Measurements from ENCODE around the gene SERPINB8. TPM values are rescaled to one million over a fixed set of nuclear protein-coding genes. Genes with fewer than 3 reads are reported as not detected.

The SERPINB8 gene
- total and polyA plus RNA-seq, 2 of the 13 experiments (the other 11 are each of a cell fraction or from before 2014, with no cell fraction given) = 0.95 to 2.2 TPM

DNA sequence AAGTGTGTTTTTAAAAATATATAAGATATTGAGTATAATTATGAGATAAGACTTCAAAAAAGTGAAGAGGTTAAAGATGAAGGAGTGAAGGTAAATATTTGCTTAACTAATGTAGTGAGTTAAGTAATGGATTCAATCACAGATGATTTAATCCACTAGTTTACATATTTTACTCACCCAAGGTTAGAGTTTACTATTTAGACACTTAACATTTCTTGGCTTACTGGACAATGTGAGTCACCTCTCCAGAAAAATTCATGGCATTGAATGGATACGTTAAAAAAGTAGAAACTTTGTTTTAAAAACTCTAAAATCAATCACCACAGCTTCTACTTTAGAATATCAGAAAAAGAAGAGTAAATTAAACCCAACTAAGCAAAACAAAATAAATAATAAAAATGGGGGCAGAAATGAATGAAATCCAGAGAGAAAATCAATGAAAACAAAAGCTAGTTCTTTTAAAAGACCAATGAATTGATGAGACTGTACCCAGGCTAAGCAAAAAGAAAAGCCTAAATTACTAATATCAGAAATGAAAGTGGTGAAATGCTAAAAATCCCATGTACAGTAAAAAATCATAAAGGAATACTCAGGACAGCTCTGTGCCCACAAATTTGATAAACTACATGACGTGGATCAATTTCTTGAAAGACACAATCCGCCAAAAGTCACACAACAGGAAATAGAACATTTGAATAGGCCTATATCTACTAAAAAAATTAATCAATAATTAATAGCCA is 22.7 kb upstream of the SERPINB8 start:
- no peaks in the 10 kb centered on the region for H4K20me1 ChIP-seq (ENCODE audit: insufficient read depth, low read length)
- ChIA-PET CTCF (ENCODE audit: low intra/inter-chr PET ratio, low total read pairs) (no interaction called here), POLR2A (no interaction called here)
- no peak for FAIRE-seq
- H3K9me3 ChIP-seq (ENCODE audit: low read length) = no peaks in the 10 kb centered on the region
- no peaks in the 10 kb centered on the region for H3K4me1 ChIP-seq (ENCODE audit: insufficient read depth, low read length)
- H3K27me3 ChIP-seq (ENCODE audit: control insufficient read depth in 1 of 2, insufficient read depth in 2 of 2, low read length in 2 of 2) = no peaks in the 10 kb centered on the region
- H3K36me3 ChIP-seq (replicated peaks in 1 of 2; ENCODE audit: control insufficient read depth in 1 of 2, insufficient read depth in 2 of 2, low read length in 2 of 2) = no peaks in the 10 kb centered on the region
- no peak for ATAC-seq
- DNase-seq (ENCODE audit: low spot score) = no peak
- no peak overlapping the region for H3K4me3 ChIP-seq (replicated peaks in 1 of 3; ENCODE audit: insufficient read depth in 1 of 3, low read depth in 2 of 3, low read length in 3 of 3)
- 1% methylated on average over 3 of the region's 3 CpGs for WGBS (ENCODE audit: low lambda C conversion rate)
- in situ Hi-C loops (cut with HindIII; ENCODE audit: extremely low pct_ligation_motif_present, low pct_unique_long_range_greater_than_20kb) (no loop called here), intact Hi-C loops (cut with micrococcal nuclease; ENCODE audit: unreplicated experiment) (no loop called here)
- no TSS peak for BruUV-seq (replicated peaks)
- H3K9ac ChIP-seq (ENCODE audit: insufficient read depth, low read depth, low read length) = no peak overlapping the region
- H3K4me2 ChIP-seq (ENCODE audit: low read depth, low read length) = no peak overlapping the region
- H3K27ac ChIP-seq (ENCODE audit: extremely low read length, insufficient read depth, low read length) = no peak overlapping the region
- no peaks in the 10 kb centered on the region for H3K79me2 ChIP-seq (ENCODE audit: insufficient read depth, low read length)
- no peak overlapping the region for H2AFZ ChIP-seq (ENCODE audit: low read length)
- TF ChIP-seq ZNF788 (CRISPR knock-in tag; IDR thresholded peaks at IDR 0.05; ENCODE audit: borderline replicate concordance) (no peak), MZF1 (CRISPR knock-in tag; IDR thresholded peaks at IDR 0.05; ENCODE audit: borderline replicate concordance) (no peak), PHF21A (CRISPR knock-in tag; IDR thresholded peaks at IDR 0.05) (no peak), MTF2 (CRISPR knock-in tag; IDR thresholded peaks at IDR 0.05; ENCODE audit: borderline replicate concordance) (no peak), ZNF530 (CRISPR knock-in tag; IDR thresholded peaks at IDR 0.05; ENCODE audit: low read depth) (no peak), SKIL (CRISPR knock-in tag; IDR thresholded peaks at IDR 0.05; ENCODE audit: borderline replicate concordance) (no peak), YY1 (IDR thresholded peaks at IDR 0.05; ENCODE audit: insufficient read depth, insufficient replicate concordance, low read depth, low read length) (no peak), ZNF335 (CRISPR knock-in tag; IDR thresholded peaks at IDR 0.05) (no peak), ELK4 (CRISPR knock-in tag; IDR thresholded peaks at IDR 0.05; ENCODE audit: borderline replicate concordance) (no peak), ZFP91 (CRISPR knock-in tag; IDR thresholded peaks at IDR 0.05; ENCODE audit: borderline replicate concordance) (no peak), ZNF225 (CRISPR knock-in tag; IDR thresholded peaks at IDR 0.05) (no peak), ATAD3A (CRISPR knock-in tag; IDR thresholded peaks at IDR 0.05) (no peak), AKAP8 (CRISPR knock-in tag; IDR thresholded peaks at IDR 0.05) (no peak), YEATS2 (CRISPR knock-in tag; IDR thresholded peaks at IDR 0.05; ENCODE audit: borderline replicate concordance) (no peak), JUND (CRISPR knock-in tag; IDR thresholded peaks at IDR 0.05) (no peak)
- TF ChIP-seq, protein P1, sequence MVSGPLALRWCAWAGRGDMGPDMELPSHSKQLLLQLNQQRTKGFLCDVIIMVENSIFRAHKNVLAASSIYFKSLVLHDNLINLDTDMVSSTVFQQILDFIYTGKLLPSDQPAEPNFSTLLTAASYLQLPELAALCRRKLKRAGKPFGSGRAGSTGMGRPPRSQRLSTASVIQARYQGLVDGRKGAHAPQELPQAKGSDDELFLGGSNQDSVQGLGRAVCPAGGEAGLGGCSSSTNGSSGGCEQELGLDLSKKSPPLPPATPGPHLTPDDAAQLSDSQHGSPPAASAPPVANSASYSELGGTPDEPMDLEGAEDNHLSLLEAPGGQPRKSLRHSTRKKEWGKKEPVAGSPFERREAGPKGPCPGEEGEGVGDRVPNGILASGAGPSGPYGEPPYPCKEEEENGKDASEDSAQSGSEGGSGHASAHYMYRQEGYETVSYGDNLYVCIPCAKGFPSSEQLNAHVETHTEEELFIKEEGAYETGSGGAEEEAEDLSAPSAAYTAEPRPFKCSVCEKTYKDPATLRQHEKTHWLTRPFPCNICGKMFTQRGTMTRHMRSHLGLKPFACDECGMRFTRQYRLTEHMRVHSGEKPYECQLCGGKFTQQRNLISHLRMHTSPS (CRISPR knock-in tag; IDR thresholded peaks at IDR 0.05; ENCODE audit: low read depth) = no peak
